CD1c-positive myeloid dendritic cell (primary cell): ENCODE data around the gene SESN3.
"Not testable (repeated sequence)": the region's sequence is repeated elsewhere in the genome, so short reads cannot be mapped to it uniquely, and the experiment has no call there.

Source experiments
- DNase-seq: peaks from one replicate; pipeline ENCODE4 v3.0.0-alpha.2; 2016; ENCODE audit errors: extremely low spot score

The SESN3 gene

DNA sequence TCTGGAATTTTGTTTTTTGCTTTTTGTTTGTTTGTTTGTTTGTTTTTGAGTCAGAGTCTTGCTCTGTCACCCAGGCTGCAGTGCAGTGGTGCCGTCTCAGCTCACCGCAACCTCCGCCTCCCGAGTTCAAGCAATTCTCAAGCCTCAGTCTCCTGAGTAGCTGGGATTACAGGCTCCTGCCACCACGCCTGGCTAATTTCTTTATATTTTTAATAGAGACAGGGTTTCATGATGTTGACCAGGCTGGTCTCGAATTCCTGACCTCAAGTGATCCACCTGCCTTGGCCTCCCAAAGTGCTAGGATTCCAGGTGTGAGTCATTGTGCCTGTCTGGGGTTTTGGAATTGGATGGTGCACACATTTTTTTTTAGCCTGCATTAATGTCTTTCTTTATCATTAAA is 20.9 kb upstream of the SESN3 start:
- DNase-seq: not testable (repeated sequence)

DNA sequence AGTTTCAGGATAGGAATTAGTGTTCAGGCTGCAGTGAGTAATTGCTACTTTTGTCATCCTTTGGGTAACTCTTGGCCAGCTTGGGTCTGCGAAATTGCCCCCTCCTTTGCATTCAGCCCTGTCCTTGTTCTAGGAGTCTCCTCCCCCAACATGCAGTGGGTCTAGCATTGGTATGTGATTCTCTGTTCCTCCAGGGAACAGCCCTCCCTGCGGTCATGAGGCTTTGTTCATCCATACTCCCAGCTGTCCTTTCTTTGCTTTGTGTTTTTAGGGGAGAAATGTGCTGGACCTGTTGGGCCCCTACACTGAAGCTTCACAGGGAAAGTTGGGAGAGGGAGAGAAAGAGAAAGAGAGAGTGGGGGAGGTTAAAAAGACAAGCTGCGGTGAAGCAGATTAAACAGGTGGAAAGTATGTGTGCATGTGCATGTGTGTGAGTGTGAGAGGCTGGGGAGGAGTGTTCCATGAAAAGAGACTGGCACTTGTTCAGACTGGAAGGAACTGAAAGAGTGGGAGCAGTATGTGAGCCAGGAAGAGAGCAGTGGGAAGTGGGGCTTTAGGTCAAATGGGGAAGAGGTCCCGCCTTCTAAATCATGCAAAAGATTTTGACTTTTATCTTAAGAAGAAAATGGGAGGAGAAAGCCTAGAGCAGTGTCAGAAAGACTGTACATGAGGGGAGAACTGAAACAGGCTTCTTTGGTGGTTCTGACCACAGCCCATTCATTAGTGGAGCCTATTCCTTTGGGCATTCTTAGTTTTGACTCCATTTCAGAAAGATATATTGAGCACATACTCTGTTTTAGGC is 17.9 kb upstream of the SESN3 start:
- peak; percentile 82 for DNase-seq

- DNase-seq: no peak
These were observed 16.9 kb upstream of the SESN3 start for GRCh38 chr11:95247883-95248282.

- DNase-seq: no peak
These were observed 16.2 kb upstream of the SESN3 start for GRCh38 chr11:95247127-95247684.

GRCh38 chr11:95245581-95245980 is 14.6 kb upstream of the SESN3 start:
- no peak for DNase-seq

GRCh38 chr11:95245038-95245437 is 14.0 kb upstream of the SESN3 start:
- DNase-seq: no peak

DNA sequence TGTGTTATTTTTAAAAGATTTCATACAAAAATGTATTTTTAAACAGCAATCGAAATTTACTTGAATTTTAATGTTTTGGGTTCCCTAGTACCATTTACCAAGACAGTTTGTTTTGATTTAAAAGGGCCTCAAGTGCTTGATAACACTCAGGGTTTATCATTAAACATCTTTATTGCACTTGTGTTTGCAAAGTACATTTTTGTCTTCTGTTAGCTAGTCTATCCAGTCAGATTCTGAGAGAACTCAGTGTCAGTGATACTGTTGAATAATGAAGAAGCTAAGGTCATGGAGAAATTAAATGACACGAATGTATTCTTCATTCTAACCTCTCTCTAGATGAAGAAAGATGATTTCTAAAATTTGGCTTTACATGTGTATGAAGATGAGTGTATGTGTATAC is 12.7 kb upstream of the SESN3 start:
- DNase-seq: no peak

DNA sequence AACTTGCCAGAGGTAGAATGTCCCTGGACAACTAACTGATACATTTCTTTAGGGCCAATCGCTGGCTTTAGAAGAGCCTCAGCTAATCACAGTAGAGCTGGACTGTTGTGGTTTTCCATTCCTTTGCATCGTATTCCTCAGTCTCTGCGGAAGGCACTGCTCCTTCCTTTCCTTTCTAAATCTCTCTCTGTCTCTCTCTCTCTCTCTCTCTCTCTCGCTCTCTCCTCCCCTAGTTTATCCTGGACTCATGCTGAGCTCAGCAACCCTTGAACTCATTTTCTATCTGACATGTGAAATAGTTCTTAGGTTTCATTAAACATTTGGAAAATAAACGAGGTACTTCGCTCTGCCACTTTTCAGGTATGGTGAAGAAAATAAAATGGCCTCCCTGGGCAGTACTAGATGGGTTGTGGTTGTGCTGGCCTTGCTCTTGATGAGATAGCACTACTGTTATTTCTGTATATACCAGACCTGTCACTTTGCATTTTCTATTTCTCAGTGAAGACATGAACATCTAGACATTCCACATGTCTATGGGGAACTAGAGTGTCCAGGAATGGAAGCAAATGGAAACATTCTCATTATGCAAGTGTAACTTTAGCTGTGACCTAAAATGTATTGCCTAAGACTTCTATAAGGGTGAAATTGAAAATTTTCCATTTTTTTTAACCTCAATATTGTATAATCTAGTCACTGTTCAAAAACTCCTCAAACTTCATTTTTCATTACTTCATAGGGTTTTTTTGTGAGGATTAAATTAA is 12.0 kb upstream of the SESN3 start:
- peak; percentile 19 for DNase-seq

- DNase-seq: peak; percentile 51
These were observed 11.3 kb upstream of the SESN3 start for GRCh38 chr11:95242091-95242844.

DNA sequence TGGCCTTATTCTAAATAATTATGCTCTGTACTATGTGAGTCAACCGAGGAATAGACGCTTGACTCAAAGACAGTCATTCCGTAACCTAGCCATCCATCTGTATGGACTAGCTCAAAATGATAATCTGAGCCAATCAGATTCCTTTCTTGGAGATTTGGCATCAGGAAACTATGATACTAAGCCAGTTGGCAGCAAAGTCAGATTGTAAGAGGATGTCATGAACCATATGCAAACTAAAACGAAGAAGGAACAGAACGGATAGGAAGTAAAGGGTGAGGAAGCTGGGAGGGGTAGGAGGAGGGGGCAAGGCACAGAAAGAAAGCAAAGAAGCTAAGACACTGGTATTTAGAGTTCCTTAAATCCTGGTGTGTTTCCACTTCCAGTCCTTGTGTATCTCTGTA is 10.7 kb upstream of the SESN3 start:
- peak; percentile 50 for DNase-seq

DNA sequence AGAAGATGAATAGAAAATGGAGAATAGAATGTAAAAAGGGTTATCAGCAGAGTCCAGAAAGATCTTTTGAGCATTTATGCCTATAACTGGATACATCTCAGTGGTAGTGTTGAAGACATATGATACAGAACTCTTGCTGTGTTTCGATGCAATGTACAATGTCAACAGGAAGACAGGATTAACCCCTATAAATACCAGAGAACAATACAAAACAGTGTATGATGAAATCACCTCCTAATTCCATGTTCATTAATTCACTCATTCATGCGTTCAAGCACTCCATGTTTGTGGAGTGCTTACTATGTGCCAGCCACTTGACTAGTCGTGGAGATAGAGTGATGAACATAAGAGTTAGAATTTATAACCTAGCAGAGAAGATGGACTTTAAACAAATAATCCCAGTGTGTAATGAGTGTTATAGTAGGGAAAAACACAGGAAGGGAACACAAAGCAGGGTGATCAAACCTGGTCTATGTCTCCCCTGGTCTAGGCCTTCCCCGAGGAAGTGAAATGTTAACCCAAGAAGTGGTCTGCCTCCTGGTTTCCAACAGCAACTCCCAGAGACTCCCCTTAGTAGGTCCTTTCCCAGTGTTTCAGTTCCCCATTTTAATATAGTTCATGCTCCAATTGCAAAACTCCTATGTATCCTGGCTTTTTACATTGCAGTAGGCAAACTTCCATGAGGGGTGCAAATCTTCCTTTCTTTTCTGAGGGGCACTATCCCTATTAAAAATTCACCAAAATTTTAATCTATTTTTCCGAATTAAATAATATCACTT is 9.1 kb upstream of the SESN3 start:
- peak; percentile 33 for DNase-seq

DNA sequence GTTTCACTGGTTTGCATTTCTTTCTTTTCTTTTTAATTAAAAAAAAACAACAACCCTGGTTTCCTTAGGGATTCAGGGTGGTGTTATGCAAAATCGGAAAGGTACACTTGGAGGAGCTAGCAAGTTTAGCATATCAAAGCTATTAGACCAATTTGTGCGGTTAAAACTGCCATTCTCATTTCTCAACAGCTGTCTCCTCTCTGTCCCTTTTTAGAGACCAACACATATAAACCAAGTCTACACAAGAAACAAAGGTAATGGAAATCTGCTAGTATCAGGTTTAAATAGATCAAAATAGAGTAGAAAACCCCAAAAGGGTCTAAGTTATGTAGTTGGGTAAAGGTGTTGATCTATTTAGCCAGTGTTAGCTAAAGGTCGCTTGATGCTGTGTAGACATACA is 1.7 kb upstream of the SESN3 start:
- no peak for DNase-seq

DNA sequence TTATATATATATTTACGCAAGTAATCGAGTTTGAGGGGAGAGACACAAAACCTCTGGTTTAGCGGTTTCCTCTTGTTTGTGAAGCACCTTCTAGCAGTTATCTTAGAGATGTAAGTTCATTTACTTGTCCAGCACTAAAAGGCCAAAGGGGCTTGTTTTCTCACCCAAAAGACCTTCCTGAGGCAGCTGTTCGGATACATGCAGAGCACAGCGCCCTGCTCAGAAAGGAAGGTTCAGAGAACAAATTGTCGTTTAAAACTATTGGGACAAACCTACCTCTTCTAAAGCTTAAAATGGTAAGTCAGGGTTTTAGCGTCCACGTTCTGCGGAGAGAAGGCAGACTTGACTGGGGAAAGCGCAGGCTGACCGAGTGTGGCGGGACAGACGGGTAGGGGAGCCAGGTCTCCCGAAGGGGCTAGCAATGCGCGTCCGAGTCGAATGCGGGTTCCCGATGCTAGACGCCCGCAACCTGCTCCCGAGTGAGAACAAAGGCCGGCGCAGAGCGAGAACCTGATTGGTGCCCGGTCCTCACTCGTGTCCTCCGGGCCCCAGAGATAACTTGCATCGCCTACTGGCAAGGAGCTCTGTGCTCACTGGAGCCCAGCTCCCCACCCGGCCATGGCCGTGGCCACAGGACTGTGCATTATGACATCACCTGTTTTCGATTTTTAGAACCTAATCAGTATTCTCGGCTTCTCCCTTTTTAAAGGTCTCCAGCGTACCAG is 1.0 kb upstream of the SESN3 start:
- DNase-seq: peak; percentile 65

DNA sequence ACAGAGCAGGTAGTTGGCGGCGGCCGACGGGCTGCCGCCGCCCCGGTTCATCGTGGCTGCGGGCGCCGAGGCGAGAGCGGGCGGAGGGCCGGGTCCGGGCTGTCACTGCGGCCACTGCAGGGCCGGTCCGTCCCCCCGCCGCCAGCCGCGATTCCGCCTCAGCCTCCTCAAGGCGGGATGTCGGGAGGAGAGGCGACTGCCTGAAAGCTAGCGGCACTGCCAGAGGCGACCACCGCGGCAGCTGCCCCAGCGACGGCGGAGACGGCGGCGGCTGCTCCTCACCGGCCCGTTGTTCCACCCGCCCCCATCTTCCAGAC is 234 bp downstream of the SESN3 start:
- DNase-seq: no peak

DNA sequence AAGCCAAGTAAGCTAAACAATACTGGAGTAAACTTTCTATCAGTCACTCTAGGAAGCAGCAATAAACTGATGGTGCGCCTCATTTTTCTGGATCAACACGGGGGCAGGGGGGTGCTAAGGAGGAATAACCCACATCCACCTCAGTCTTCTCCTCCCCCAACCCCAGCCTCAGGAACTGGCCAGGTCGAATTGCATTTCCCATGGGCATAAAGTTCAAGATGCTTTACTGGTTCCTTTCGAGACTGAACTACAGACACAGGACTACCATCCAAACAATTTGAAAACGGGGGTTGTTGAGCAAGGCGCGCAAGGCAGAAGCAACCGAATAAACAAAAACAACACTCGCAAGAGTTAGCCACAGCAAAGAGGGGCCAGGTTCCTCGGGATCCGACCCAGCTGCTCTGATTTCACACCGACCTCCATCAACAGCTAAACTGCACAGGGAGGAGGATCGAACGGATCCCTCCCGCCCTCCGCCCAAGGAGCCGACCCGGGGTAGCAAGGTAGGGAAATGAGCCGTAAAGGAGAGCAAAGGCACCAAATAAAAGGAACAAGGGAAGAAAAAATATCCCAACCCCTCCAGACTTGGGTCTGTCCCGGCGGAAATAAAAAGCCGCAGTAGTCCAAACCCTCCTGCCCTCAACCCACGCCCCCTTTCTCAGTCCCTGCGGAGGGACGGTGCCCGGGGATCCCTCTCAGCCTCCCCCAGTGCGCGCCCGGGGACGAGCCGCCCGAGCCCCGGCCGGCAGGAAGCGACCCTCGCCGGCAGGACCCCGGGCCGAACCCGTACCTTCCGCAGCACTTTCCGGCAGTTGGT is 801 bp downstream of the SESN3 start:
- DNase-seq: peak; percentile 37

GRCh38 chr11:95229199-95229992 is 1.6 kb downstream of the SESN3 start:
- peak; percentile 34 for DNase-seq

DNA sequence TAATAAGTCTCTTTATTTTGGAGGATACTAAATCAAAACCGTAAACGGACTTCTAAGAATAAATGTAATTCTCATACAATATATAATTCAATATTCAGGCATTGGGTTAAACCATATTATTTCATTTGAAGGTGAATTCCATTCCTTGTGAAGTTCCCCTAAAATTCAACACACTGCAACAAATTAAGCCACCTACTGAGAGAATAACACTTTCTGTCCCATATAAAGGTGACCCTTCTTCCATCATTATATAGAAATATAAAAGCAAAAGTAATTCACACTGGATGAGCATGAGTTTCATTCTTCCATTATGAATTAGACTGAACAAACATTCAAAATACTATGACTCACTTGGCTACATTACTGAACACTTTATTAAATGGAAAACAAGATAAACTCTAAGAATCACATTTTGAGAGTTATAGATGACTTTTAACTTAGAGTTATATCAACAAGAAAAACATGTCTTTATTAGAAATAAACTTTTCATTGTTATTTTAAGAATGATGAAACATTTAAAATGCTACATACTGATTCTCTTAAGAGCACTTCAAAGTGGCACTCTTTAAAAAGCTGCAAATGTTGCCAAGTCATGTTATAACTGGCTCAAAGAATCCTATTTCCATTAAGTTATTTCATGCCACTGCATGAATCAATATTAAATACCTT is 2.8 kb downstream of the SESN3 start:
- DNase-seq: no peak

GRCh38 chr11:95227060-95227459 is 3.9 kb downstream of the SESN3 start:
- not testable (repeated sequence) for DNase-seq

GRCh38 chr11:95222817-95223216 is 8.2 kb downstream of the SESN3 start:
- DNase-seq: no peak
